Cerebellar cortex (tissue), 1 donor: ENCODE measurements around the gene MYO6.

ENCODE experiments used
- DNase-seq: peaks from one replicate; pipeline ENCODE4 v3.0.0-alpha.2; 2015; ENCODE audit warnings: low spot score

MYO6 gene

GRCh38 chr6:75827163-75827562, 78.1 kb downstream of the MYO6 start:
- DNase-seq = no peak

GRCh38 chr6:75830959-75831885, 82.2 kb downstream of the MYO6 start:
- no peak for DNase-seq

- no peak for DNase-seq
These were observed 85.4 kb downstream of the MYO6 start for GRCh38 chr6:75834447-75834846.

- DNase-seq = no peak
These were observed 93.2 kb downstream of the MYO6 start for GRCh38 chr6:75842191-75842590.

GRCh38 chr6:75842732-75843131, 93.7 kb downstream of the MYO6 start:
- no peak for DNase-seq

- no peak for DNase-seq
These were observed 94.4 kb downstream of the MYO6 start for GRCh38 chr6:75843396-75843795.

- DNase-seq = no peak
These were observed 99.2 kb downstream of the MYO6 start for GRCh38 chr6:75848274-75848673.

GRCh38 chr6:75849329-75850025, 100.4 kb downstream of the MYO6 start:
- DNase-seq = no peak

- DNase-seq = no peak
These were observed 101.2 kb downstream of the MYO6 start for GRCh38 chr6:75850026-75850833.

GRCh38 chr6:75852721-75853120, 103.7 kb downstream of the MYO6 start:
- DNase-seq = no peak

GRCh38 chr6:75853806-75854205, 104.8 kb downstream of the MYO6 start:
- DNase-seq = no peak

GRCh38 chr6:75855052-75855451, 106.0 kb downstream of the MYO6 start:
- DNase-seq = peak; percentile 51

GRCh38 chr6:75856902-75857301, 107.9 kb downstream of the MYO6 start:
- no peak for DNase-seq

GRCh38 chr6:75863001-75863400, 114.0 kb downstream of the MYO6 start:
- DNase-seq = peak; percentile 56

GRCh38 chr6:75863784-75864183, 114.7 kb downstream of the MYO6 start:
- DNase-seq = no peak

GRCh38 chr6:75864446-75864845, 115.4 kb downstream of the MYO6 start:
- DNase-seq = no peak

GRCh38 chr6:75870389-75870788, 121.3 kb downstream of the MYO6 start:
- no peak for DNase-seq

- DNase-seq = no peak
These were observed 125.2 kb downstream of the MYO6 start for GRCh38 chr6:75874224-75874623.

- DNase-seq = no peak
These were observed 127.1 kb downstream of the MYO6 start for GRCh38 chr6:75876152-75876551.

GRCh38 chr6:75880305-75880704, 131.3 kb downstream of the MYO6 start:
- no peak for DNase-seq

- DNase-seq = no peak
These were observed 133.7 kb downstream of the MYO6 start for GRCh38 chr6:75882734-75883133.

GRCh38 chr6:75884822-75885221, 135.8 kb downstream of the MYO6 start:
- no peak for DNase-seq
